Mammary epithelial cell (primary cell): ENCODE data around the gene ATP5F1C.

Source experiments
- EZH2 ChIP-seq: IDR thresholded peaks from 2 replicates; pipeline ENCODE4 v1.6.1; 2012; ENCODE audit warnings: low read length, inconsistent platforms, borderline replicate concordance
- TF ChIP-seq, protein P1 (sequence below), 2 donors: IDR thresholded peaks in 1 of 2; conservative IDR thresholded peaks in 1 of 2; 2 replicates each; pipeline ENCODE4 v1.5.1; 2011 to 2012; ENCODE audit warnings: inconsistent platforms in 2 of 2, low read length in 2 of 2, mild to moderate bottlenecking in 2 of 2, control low read depth in 1 of 2, low read depth in 1 of 2; ENCODE audit not compliant: insufficient read depth in 1 of 2; ENCODE audit errors: extremely low read depth in 1 of 2

DNA sequence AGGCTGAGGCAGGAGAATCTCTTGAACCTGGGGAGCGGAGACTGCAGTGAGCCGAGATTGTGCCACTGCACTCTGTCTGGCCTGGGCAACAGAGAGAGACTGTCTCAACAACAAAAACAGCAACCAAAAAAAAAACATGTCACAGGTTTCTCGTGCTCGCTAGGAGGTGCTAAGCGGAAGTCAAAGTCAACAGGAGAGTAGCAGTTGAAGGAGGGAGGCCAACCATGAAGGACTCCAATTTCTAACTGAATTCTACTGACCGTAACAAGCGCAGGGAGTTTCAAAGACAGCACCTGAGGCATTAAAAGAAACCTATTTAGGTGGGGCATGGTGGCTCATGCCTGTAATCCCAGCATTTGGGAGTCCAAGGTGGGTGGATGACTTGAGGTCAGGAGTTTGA lies 19.6 kb upstream of the ATP5F1C start:
- TF ChIP-seq, protein P1, sequence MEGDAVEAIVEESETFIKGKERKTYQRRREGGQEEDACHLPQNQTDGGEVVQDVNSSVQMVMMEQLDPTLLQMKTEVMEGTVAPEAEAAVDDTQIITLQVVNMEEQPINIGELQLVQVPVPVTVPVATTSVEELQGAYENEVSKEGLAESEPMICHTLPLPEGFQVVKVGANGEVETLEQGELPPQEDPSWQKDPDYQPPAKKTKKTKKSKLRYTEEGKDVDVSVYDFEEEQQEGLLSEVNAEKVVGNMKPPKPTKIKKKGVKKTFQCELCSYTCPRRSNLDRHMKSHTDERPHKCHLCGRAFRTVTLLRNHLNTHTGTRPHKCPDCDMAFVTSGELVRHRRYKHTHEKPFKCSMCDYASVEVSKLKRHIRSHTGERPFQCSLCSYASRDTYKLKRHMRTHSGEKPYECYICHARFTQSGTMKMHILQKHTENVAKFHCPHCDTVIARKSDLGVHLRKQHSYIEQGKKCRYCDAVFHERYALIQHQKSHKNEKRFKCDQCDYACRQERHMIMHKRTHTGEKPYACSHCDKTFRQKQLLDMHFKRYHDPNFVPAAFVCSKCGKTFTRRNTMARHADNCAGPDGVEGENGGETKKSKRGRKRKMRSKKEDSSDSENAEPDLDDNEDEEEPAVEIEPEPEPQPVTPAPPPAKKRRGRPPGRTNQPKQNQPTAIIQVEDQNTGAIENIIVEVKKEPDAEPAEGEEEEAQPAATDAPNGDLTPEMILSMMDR (conservative IDR thresholded peaks at IDR 0.05 in 1 of 2, IDR thresholded peaks at IDR 0.05 in 1 of 2; ENCODE audit: extremely low read depth in 1 of 2, insufficient read depth in 1 of 2, low read depth in 1 of 2, low read length in 2 of 2) = no peak
- TF ChIP-seq EZH2 = no peak
